ENCODE data around the gene FAM193B.

DNA sequence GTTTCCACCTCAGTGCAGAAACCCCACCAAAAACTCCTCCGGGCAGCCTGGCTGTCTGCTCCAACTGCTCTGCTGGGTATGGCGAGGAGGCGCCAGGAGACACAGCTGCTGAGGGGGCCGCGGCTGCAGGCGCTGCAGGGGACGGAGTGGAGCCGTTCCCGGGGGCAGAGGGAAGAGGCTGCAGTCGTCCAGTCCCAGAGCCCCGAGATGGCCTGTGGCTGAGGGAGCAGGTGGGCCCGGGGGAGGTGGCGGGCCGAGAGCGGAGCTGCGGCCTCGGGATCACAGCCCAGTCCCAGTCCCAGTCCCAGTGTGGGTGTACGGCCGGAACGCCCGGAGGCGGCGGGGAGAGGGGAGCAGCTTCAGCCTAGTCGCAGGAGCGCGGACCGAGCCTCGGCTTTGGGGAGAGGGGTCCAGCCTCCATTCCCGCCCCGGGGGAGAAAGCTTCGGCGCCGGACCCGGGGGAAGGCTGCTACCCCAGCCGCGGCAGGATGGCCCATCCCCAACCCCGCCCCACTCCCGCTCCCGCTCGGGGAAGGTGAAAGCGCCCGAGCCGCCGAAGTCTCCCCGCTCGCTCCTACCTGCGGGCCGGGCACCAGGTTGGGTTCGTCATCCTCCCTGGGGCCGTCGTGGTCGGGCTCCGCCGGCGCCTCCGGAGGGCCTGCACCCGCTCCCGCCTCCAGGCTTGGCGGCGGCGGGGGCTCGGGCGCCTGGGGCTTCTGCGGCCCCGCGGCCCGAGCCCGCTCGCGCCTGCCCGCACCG is 513 bp downstream of the FAM193B start:
- TF ChIP-seq, protein P1, sequence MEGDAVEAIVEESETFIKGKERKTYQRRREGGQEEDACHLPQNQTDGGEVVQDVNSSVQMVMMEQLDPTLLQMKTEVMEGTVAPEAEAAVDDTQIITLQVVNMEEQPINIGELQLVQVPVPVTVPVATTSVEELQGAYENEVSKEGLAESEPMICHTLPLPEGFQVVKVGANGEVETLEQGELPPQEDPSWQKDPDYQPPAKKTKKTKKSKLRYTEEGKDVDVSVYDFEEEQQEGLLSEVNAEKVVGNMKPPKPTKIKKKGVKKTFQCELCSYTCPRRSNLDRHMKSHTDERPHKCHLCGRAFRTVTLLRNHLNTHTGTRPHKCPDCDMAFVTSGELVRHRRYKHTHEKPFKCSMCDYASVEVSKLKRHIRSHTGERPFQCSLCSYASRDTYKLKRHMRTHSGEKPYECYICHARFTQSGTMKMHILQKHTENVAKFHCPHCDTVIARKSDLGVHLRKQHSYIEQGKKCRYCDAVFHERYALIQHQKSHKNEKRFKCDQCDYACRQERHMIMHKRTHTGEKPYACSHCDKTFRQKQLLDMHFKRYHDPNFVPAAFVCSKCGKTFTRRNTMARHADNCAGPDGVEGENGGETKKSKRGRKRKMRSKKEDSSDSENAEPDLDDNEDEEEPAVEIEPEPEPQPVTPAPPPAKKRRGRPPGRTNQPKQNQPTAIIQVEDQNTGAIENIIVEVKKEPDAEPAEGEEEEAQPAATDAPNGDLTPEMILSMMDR (conservative IDR thresholded peaks at IDR 0.05; ENCODE audit: low read depth, low read length), result no peak
- no peak for TF ChIP-seq EZH2phosphoT487 (IDR thresholded peaks at IDR 0.05; ENCODE audit: borderline replicate concordance, low read length)
- no peak for TF ChIP-seq EZH2 (IDR thresholded peaks at IDR 0.05; ENCODE audit: low read length, unreplicated experiment)

Data from PC-3 (cell line).